Measurements from ENCODE around the gene IGFL2. TPM values are rescaled to one million over a fixed set of nuclear protein-coding genes. Genes with fewer than 3 reads are reported as not detected.
A peak's percentile ranks its signal among the peaks of the same experiment; 100 is the strongest.

The IGFL2 gene
- total and polyA plus RNA-seq, 2 of the 4 experiments (the other 2 are of a cell fraction) = not detected

DNA sequence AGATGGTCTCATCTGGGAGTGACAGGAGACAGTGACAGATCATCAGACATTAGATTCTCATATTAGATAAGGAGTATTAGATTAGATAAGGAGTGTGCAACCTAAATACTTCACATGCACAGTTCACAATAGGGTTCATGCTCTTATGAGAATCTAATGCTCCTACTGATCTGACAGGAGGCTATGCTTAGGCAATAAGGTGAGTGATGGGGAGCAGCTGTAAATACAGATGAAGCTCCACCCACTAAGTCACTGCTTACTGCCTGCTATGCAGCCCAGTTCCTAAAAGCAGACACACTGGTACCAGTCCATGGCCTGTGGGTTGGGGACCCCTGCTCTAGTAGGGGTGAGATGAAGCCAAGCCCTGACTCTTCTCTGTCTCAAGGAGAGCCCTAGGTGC is 13.5 kb upstream of the IGFL2 start:
- Histone ChIP-seq H3K27ac (ENCODE audit: insufficient read depth, low read length) (peak overlapping the region; percentile 98; the same call in 1 of the 2 replicates), H2AFZ (replicated peaks; ENCODE audit: low read length, poor library complexity) (peak overlapping the region; percentile 69), H3K4me3 (ENCODE audit: insufficient read depth, low read depth, low read length) (no peak overlapping the region), H3K9ac (ENCODE audit: low read depth, low read length) (no peak overlapping the region), H4K5ac (ENCODE audit: low read depth, low read length) (peak overlapping the region; percentile 74; the same call in 1 of the 2 replicates), H2BK15ac (ENCODE audit: low read depth, low read length) (peak overlapping the region; percentile 95; the same call in 2 of the 3 replicates), H4K8ac (ENCODE audit: low read depth in 2 of 2, low read length in 2 of 2) (peak overlapping the region; percentile 100), H2AK5ac (ENCODE audit: low read depth, low read length) (peak overlapping the region; percentile 88), H3K56ac (ENCODE audit: extremely low read depth, insufficient read depth, low read length) (peak overlapping the region; percentile 96; the same call in 1 of the 2 replicates), H3K9me3 (ENCODE audit: control insufficient read depth, insufficient read depth, low read length) (no peaks in the 10 kb centered on the region), H2BK20ac (ENCODE audit: low read depth, low read length) (peak overlapping the region; percentile 100), H3K27me3 (ENCODE audit: control insufficient read depth, insufficient read depth, low read length) (peaks cover 3% of the 10 kb centered on the region; the same call in 1 of the 2 replicates), H3K18ac (ENCODE audit: low read depth, low read length) (peak overlapping the region; percentile 100), H2BK120ac (ENCODE audit: low read depth, low read length) (peak overlapping the region; percentile 100), H4K91ac (ENCODE audit: insufficient read depth, low read depth, low read length) (peak overlapping the region; percentile 100), H3K4me1 (ENCODE audit: control insufficient read depth, insufficient read depth, low read length) (peaks cover 14% of the 10 kb centered on the region), H4K20me1 (ENCODE audit: insufficient read depth, low read length) (no peaks in the 10 kb centered on the region), H3K79me1 (ENCODE audit: low read depth in 1 of 2, low read length in 2 of 2) (peaks cover 0 to 11% of the 10 kb centered on the region in 2 experiments; a peak in 2 of 4 replicates), H3K23ac (ENCODE audit: low read depth, low read length) (peak overlapping the region; percentile 60; the same call in 1 of the 2 replicates), H2BK5ac (ENCODE audit: low read depth, low read length, poor library complexity, severe bottlenecking) (peak overlapping the region; percentile 100), H2AK9ac (replicated peaks; ENCODE audit: low read depth, low read length, poor library complexity) (no peak overlapping the region), H3K36me3 (ENCODE audit: control insufficient read depth, insufficient read depth, low read length) (no peaks in the 10 kb centered on the region), H3K9me1 (ENCODE audit: insufficient read depth, low read length) (no peaks in the 10 kb centered on the region; the same call in 1 of the 2 replicates), H3K4me2 (ENCODE audit: low read depth, low read length) (no peak overlapping the region), H3K4ac (ENCODE audit: low read depth, low read length) (peak overlapping the region; percentile 100), H3K14ac (replicated peaks; ENCODE audit: low read depth, low read length) (peak overlapping the region; percentile 100)
- CTCF ChIA-PET = no interaction called here
- TF ChIP-seq NFE2L2 (IDR thresholded peaks at IDR 0.05; ENCODE audit: low read depth, low read length) (no peak), CEBPB (IDR thresholded peaks at IDR 0.05; ENCODE audit: low read depth, low read length) (peak; percentile 48; the same call in 1 of the 2 replicates)
- no TSS peak for BruUV-seq (replicated peaks)
- dilution Hi-C loops (cut with HindIII; ENCODE audit: low sequenced_read_pairs, unreplicated experiment) = no loop called here
- in situ Hi-C loops (cut with MboI; ENCODE audit: low sequenced_read_pairs) = no loop called here
- POLR2A ChIA-PET (ENCODE audit: unreplicated experiment) = no interaction called here
- DNase-seq = peak; percentile 65
- peak; percentile 16; the same call in 1 of the 2 replicates for ATAC-seq (ENCODE audit: low read depth)
- intact Hi-C loops (cut with micrococcal nuclease) = no loop called here

Measured in IMR-90 (cell line).